PC-9 (cell line): ENCODE data around the gene SLC25A29. TPM values are rescaled to one million over a fixed set of nuclear protein-coding genes. Genes with fewer than 3 reads are reported as not detected.
"Not testable (repeated sequence)": the region's sequence is repeated elsewhere in the genome, so short reads cannot be mapped to it uniquely, and the experiment has no call there.

ENCODE experiments used
- BruUV-seq: library from RNA; stranded (reverse); fragments of 400-500 nt; replicated peaks from 2 replicates; lab custom pipeline; 2021; lab: Mats Ljungman, UMichigan
- CTCF ChIA-PET: fragments of 300-600 bp; sonication (Branson Sonifier 250); formaldehyde crosslinking; loops from one replicate; lab custom pipeline; 2022; ENCODE audit warnings: antibody characterized with exemption; lab: Charles Lee
- POLR2A ChIA-PET: fragments of 300-600 bp; sonication (Branson Sonifier 250); formaldehyde crosslinking; loops from one replicate; lab custom pipeline; 2022; ENCODE audit warnings: antibody characterized with exemption; ENCODE audit not compliant: unreplicated experiment; lab: Charles Lee
- DNase-seq, 2 experiments: peaks; one replicate each; pipeline versions ENCODE4 v3.0.0 to v3.0.0-alpha.2; 2015 to 2022; ENCODE audit warnings: mixed read lengths in 1 of 2
- H2AFZ ChIP-seq: fragments of 200-600 bp; sonication (generic); 2 replicates; pipeline ENCODE4 v1.8.1; 2017; ENCODE audit warnings: antibody characterized with exemption
- H3F3A ChIP-seq: fragments of 200-600 bp; sonication (generic); 2 replicates; pipeline ENCODE4 v1.8.1; 2017; ENCODE audit warnings: antibody characterized with exemption, mild to moderate bottlenecking, low read depth; ENCODE audit not compliant: insufficient read depth
- H3K27ac ChIP-seq: fragments of 200-600 bp; sonication (generic); 2 replicates; pipeline ENCODE4 v1.6.1; 2016; ENCODE audit warnings: mixed run types
- H3K27me3 ChIP-seq: fragments of 200-600 bp; sonication (generic); 2 replicates; pipeline ENCODE4 v1.6.1; 2016; ENCODE audit warnings: low read depth, mixed run types; ENCODE audit not compliant: insufficient read depth
- H3K36me3 ChIP-seq: fragments of 200-600 bp; sonication (generic); 2 replicates; pipeline ENCODE4 v1.6.1; 2016; ENCODE audit warnings: low read depth, mixed run types
- H3K4me1 ChIP-seq: fragments of 200-600 bp; sonication (generic); replicated peaks from 2 replicates; pipeline ENCODE4 v1.6.1; 2016; ENCODE audit warnings: mixed run types; ENCODE audit not compliant: insufficient read depth
- H3K4me2 ChIP-seq: fragments of 200-600 bp; sonication (generic); 2 replicates; pipeline ENCODE4 v1.6.1; 2017; ENCODE audit warnings: mixed run types
- H3K4me3 ChIP-seq: fragments of 200-600 bp; sonication (generic); 2 replicates; pipeline ENCODE4 v1.6.1; 2016; ENCODE audit warnings: mixed run types
- H3K79me2 ChIP-seq: fragments of 200-600 bp; sonication (generic); 2 replicates; pipeline ENCODE4 v1.6.1; 2017; ENCODE audit warnings: low read depth, mixed run types
- H3K9me2 ChIP-seq: fragments of 200-600 bp; sonication (generic); 2 replicates; pipeline ENCODE4 v1.8.1; 2017; ENCODE audit warnings: mild to moderate bottlenecking; ENCODE audit not compliant: insufficient read depth
- H3K9me3 ChIP-seq: fragments of 200-600 bp; sonication (generic); 2 replicates; pipeline ENCODE4 v1.8.1; 2016; ENCODE audit warnings: low read depth; ENCODE audit not compliant: insufficient read depth
- H4K20me1 ChIP-seq: fragments of 200-600 bp; sonication (generic); 2 replicates; pipeline ENCODE4 v1.8.1; 2017; ENCODE audit not compliant: insufficient read depth
- EZH2 ChIP-seq: fragments of 200-600 bp; sonication (generic); IDR thresholded peaks from 2 replicates; pipeline ENCODE4 v1.8.0; 2017; ENCODE audit warnings: antibody characterized with exemption, low read depth
- intact Hi-C: fragments of 100-400 bp; cut with micrococcal nuclease; formaldehyde crosslinking; loops from one replicate; pipeline ENCODE4 v1.10.0; 2022; ENCODE audit not compliant: unreplicated experiment
- total RNA-seq: library from RNA; stranded (reverse); gene quantifications from 2 replicates; pipeline ENCODE4 v1.2.3, GENCODE V29; 2021
- TF ChIP-seq, protein P1 (sequence below): fragments of 200-600 bp; sonication (generic); conservative IDR thresholded peaks from 2 replicates; pipeline ENCODE4 v1.6.1; 2017; ENCODE audit warnings: mixed run types, antibody characterized with exemption, mild to moderate bottlenecking, moderate library complexity

SLC25A29 gene
- total RNA-seq, 1 experiment from 2014 or later: 6.9 TPM

DNA sequence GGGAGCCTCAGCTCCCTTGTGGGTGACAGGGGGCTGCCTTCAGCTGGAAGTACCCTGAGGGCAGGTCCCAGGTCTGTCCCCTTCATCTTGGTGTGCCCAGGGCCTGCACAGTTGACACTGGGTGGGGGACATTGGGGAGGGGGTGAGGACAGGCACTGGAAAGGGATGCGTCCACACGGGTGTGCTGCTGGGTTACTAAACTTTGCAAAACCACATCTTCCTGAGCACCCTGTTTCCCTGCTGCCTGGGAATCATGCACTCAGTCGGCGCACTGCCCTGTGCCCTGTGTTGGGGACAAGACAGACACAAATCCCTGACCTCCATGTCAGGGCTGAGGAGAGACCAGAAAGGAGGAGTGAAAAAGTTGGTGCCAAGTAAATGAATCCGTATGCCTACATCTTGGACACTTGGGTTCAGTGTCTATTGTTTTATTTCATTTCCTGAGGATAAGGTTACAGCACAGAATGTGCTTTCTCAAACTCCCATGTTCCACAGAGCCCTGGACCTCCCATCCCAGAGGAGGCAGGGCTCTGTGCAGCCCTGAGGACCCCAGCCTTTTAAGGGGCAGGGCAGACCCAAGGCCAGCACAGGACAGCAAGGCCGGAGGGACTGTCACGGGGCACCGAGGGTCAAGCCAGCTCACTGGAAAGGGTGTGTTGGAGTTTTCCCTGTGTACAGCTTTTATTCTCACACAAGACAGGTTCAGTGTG, 2.9 kb upstream of the SLC25A29 start:
- no peak overlapping the region for H3K4me2 ChIP-seq
- H3K9me3 ChIP-seq: no peaks in the 10 kb centered on the region
- H3K27ac ChIP-seq: no peak overlapping the region
- no peaks in the 10 kb centered on the region for H3K4me1 ChIP-seq
- H3K9me2 ChIP-seq: no peaks in the 10 kb centered on the region
- no peak for TF ChIP-seq EZH2
- TF ChIP-seq, protein P1, sequence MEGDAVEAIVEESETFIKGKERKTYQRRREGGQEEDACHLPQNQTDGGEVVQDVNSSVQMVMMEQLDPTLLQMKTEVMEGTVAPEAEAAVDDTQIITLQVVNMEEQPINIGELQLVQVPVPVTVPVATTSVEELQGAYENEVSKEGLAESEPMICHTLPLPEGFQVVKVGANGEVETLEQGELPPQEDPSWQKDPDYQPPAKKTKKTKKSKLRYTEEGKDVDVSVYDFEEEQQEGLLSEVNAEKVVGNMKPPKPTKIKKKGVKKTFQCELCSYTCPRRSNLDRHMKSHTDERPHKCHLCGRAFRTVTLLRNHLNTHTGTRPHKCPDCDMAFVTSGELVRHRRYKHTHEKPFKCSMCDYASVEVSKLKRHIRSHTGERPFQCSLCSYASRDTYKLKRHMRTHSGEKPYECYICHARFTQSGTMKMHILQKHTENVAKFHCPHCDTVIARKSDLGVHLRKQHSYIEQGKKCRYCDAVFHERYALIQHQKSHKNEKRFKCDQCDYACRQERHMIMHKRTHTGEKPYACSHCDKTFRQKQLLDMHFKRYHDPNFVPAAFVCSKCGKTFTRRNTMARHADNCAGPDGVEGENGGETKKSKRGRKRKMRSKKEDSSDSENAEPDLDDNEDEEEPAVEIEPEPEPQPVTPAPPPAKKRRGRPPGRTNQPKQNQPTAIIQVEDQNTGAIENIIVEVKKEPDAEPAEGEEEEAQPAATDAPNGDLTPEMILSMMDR: no peak
- DNase-seq: no peak
- H4K20me1 ChIP-seq: no peaks in the 10 kb centered on the region
- H3K4me3 ChIP-seq: no peak overlapping the region
- no TSS peak for BruUV-seq
- intact Hi-C loops: loop anchor here (5.0 kb wide), 1 partner anchor 68 kb away; the partner anchor contains the start of gene WDR25
- no peaks in the 10 kb centered on the region for H3K79me2 ChIP-seq
- ChIA-PET CTCF (no interaction called here), POLR2A (no interaction called here)
- no peaks in the 10 kb centered on the region for H3K27me3 ChIP-seq
- H2AFZ ChIP-seq: no peak overlapping the region
- H3F3A ChIP-seq: no peaks in the 10 kb centered on the region
- H3K36me3 ChIP-seq: no peaks in the 10 kb centered on the region

DNA sequence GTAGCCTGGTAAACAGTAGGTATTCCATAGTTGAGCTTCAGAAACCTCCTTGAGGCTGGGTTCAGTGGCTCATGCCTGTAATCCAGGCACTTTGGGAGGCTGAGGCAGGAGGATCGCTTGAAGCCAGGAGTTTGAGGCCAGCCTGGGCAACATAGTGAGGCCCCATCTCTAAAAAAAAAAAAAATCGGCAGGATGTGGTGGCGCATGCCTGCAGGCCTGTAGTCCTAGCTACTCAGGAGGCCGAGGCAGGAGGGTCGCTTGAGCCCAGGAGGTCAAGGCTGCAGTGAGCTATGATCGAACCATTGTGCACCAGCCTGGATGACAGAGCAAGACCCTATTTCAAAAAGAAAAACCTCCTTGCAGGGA, 2.2 kb upstream of the SLC25A29 start:
- H3K36me3 ChIP-seq, H3K27me3 ChIP-seq, H3K4me2 ChIP-seq, H3F3A ChIP-seq, H4K20me1 ChIP-seq, BruUV-seq, H3K4me1 ChIP-seq, H3K27ac ChIP-seq, H3K79me2 ChIP-seq, POLR2A ChIA-PET, DNase-seq, H3K9me2 ChIP-seq, H3K4me3 ChIP-seq, H3K9me3 ChIP-seq, CTCF ChIA-PET, H2AFZ ChIP-seq: not testable (repeated sequence)
- intact Hi-C loops: loop anchor here (5.0 kb wide), 1 partner anchor 69 kb away; the partner anchor contains the start of gene WDR25

DNA sequence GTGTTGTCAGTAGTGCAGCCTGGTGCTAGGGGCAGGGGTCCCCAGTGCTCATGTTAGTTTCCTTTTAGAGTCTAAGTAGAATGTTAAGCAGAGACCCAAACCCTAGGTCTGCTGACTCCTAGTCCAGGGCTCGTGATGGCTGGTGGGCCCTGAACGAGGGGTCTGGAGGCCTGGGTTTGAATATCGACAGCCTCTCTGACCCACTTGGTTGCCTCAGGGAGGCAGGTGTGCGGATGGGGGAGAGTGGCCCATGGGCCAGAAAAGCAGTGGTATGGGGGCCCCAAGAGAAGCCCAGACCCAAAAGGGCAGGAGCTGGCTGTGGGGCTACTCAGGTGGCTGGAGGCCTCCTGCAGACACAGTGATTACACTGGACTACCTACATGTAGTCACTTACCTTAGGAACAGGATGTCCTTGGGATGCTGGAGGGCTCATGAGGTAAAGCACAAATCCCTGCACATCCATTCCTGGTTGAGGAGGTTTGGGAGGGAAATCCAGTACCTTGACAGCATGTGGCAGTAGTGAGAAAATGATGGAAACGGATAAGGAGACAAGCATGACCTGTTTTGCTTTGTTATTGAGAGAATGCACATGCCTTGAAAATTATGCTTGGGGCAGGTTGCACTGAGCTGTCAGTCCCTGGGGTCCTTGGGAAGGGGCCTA, 1.7 kb upstream of the SLC25A29 start:
- CTCF ChIA-PET: no interaction called here
- Histone ChIP-seq H3K4me1 (peaks cover 4% of the 10 kb centered on the region; the same call in 1 of the 2 replicates), H3K36me3 (no peaks in the 10 kb centered on the region), H2AFZ (no peak overlapping the region), H3K27me3 (no peaks in the 10 kb centered on the region), H3K4me2 (no peak overlapping the region), H3K9me2 (no peaks in the 10 kb centered on the region), H4K20me1 (no peaks in the 10 kb centered on the region), H3K9me3 (no peaks in the 10 kb centered on the region), H3K79me2 (no peaks in the 10 kb centered on the region), H3F3A (0 out of 2 replicates have a peak, but pooled peaks cover under 1% of the 10 kb centered on the region), H3K4me3 (no peak overlapping the region), H3K27ac (no peak overlapping the region)
- TF ChIP-seq, protein P1: no peak
- no TSS peak for BruUV-seq
- POLR2A ChIA-PET: no interaction called here
- intact Hi-C loops: loop anchor here (5.0 kb wide), 1 partner anchor 69 kb away; the partner anchor contains the start of gene WDR25
- no peak for DNase-seq
